ENCODE data around the gene FCN2. TPM values are rescaled to one million over a fixed set of nuclear protein-coding genes. Genes with fewer than 3 reads are reported as not detected.

Gene FCN2
- total and polyA plus RNA-seq, 4 donors, result 0.20 to 0.22 TPM; not detected in 2

DNA sequence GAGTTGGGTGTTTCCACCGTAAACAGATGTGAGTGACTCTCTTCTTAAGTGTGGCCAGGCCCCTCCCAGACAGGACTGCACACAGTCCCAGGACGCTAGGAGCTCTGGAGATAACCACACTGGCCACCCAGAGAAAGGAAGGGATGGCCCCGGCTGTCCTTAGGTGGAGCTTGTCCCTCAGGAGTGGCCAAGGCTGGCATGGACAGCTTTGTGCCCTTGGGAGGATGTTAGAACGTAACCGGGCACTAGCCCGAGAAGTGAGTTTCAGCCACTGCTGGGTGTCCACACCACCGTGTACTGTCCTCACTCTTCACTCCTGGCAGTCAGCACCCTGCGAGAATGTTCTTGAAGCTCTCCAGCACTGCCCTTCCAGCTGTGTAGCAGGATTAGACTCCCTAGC, 35.8 kb upstream of the FCN2 start:
- no peaks in the 10 kb centered on the region for H3K4me1 ChIP-seq (ENCODE audit: control insufficient read depth in 5 of 5, insufficient read depth in 5 of 5, low read length in 5 of 5)
- no peak overlapping the region for H3K27ac ChIP-seq (ENCODE audit: low read depth in 1 of 2, low read length in 1 of 2)
- WGBS, 2 donors, result 84 to 90% methylated on average over 8 of the region's 8 CpGs
- H3K27me3 ChIP-seq (ENCODE audit: control insufficient read depth in 3 of 3, insufficient read depth in 3 of 3, low read length in 2 of 3), result no peaks in the 10 kb centered on the region
- no peak overlapping the region for H3K9ac ChIP-seq (ENCODE audit: insufficient read depth in 1 of 2, low read length in 2 of 2)
- DNase-seq, result no peak
- TF ChIP-seq, protein P1, sequence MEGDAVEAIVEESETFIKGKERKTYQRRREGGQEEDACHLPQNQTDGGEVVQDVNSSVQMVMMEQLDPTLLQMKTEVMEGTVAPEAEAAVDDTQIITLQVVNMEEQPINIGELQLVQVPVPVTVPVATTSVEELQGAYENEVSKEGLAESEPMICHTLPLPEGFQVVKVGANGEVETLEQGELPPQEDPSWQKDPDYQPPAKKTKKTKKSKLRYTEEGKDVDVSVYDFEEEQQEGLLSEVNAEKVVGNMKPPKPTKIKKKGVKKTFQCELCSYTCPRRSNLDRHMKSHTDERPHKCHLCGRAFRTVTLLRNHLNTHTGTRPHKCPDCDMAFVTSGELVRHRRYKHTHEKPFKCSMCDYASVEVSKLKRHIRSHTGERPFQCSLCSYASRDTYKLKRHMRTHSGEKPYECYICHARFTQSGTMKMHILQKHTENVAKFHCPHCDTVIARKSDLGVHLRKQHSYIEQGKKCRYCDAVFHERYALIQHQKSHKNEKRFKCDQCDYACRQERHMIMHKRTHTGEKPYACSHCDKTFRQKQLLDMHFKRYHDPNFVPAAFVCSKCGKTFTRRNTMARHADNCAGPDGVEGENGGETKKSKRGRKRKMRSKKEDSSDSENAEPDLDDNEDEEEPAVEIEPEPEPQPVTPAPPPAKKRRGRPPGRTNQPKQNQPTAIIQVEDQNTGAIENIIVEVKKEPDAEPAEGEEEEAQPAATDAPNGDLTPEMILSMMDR (IDR thresholded peaks at IDR 0.05; ENCODE audit: control extremely low read depth, extremely low read depth), result no peak
- no peaks in the 10 kb centered on the region for H3K9me3 ChIP-seq (ENCODE audit: control insufficient read depth in 4 of 4, insufficient read depth in 3 of 4, low read length in 3 of 4)
- ATAC-seq (ENCODE audit: insufficient read depth, low FRiP score), result no peak
- no peak overlapping the region for H3K4me3 ChIP-seq
- H3K36me3 ChIP-seq (ENCODE audit: control insufficient read depth in 4 of 4, insufficient read depth in 4 of 4, low read length in 4 of 4), result peaks cover 0 to 20% (median 8%) of the 10 kb centered on the region in 4 donors

GRCh38 chr9:134846187-134846586, 34.4 kb upstream of the FCN2 start:
- no peaks in the 10 kb centered on the region for H3K4me1 ChIP-seq (ENCODE audit: control insufficient read depth in 5 of 5, insufficient read depth in 5 of 5, low read length in 5 of 5)
- H3K27ac ChIP-seq (ENCODE audit: low read depth in 1 of 2, low read length in 1 of 2), result no peak overlapping the region
- no peak for DNase-seq
- H3K27me3 ChIP-seq (ENCODE audit: control insufficient read depth in 3 of 3, insufficient read depth in 3 of 3, low read length in 2 of 3), result no peaks in the 10 kb centered on the region
- TF ChIP-seq, protein P1 (IDR thresholded peaks at IDR 0.05; ENCODE audit: control extremely low read depth, extremely low read depth), result no peak
- ATAC-seq (ENCODE audit: insufficient read depth, low FRiP score), result no peak
- 87 to 88% methylated on average over 16 of the region's 16 CpGs for WGBS, 2 donors
- H3K4me3 ChIP-seq, result no peak overlapping the region
- peaks cover 0 to 14% (median 5%) of the 10 kb centered on the region in 4 donors for H3K36me3 ChIP-seq (ENCODE audit: control insufficient read depth in 4 of 4, insufficient read depth in 4 of 4, low read length in 4 of 4)
- H3K9ac ChIP-seq (ENCODE audit: insufficient read depth in 1 of 2, low read length in 2 of 2), result no peak overlapping the region
- no peaks in the 10 kb centered on the region for H3K9me3 ChIP-seq (ENCODE audit: control insufficient read depth in 4 of 4, insufficient read depth in 3 of 4, low read length in 3 of 4)

GRCh38 chr9:134846699-134847098, 33.9 kb upstream of the FCN2 start:
- TF ChIP-seq, protein P1 (IDR thresholded peaks at IDR 0.05; ENCODE audit: control extremely low read depth, extremely low read depth), result no peak

DNA sequence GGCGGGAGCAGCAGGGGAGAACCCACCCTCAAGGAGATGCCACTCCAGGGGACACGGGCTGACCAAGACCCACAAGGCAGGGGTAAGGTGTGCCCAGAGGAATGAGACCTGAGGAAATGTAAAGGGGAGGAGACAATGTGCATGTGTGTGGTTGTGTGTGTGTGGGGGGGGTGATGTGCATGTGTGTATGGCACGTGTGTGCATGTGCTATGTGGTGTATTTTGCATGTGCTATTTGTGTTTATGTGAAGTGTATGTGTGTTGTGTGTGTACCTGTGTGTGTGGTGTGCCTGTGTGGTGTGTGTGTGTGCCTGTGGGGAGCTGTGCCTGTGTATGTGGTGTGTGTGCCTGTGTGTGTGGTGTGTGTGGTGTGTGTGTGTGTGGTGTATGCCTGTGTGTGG, 33.5 kb upstream of the FCN2 start:
- H3K9ac ChIP-seq (ENCODE audit: insufficient read depth in 1 of 2, low read length in 2 of 2), result no peak overlapping the region
- H3K27me3 ChIP-seq (ENCODE audit: control insufficient read depth in 3 of 3, insufficient read depth in 3 of 3, low read length in 2 of 3), result no peaks in the 10 kb centered on the region
- H3K4me1 ChIP-seq (ENCODE audit: control insufficient read depth in 5 of 5, insufficient read depth in 5 of 5, low read length in 5 of 5), result no peaks in the 10 kb centered on the region
- TF ChIP-seq, protein P1 (IDR thresholded peaks at IDR 0.05; ENCODE audit: control extremely low read depth, extremely low read depth), result no peak
- DNase-seq, result no peak
- H3K9me3 ChIP-seq (ENCODE audit: control insufficient read depth in 4 of 4, insufficient read depth in 3 of 4, low read length in 3 of 4), result peaks cover 0 to 2% (median 0%) of the 10 kb centered on the region in 4 donors
- no peak overlapping the region for H3K27ac ChIP-seq (ENCODE audit: low read depth in 1 of 2, low read length in 1 of 2)
- WGBS, 2 donors, result 88 to 93% methylated on average over 3 of the region's 3 CpGs
- no peak overlapping the region for H3K4me3 ChIP-seq
- H3K36me3 ChIP-seq (ENCODE audit: control insufficient read depth in 4 of 4, insufficient read depth in 4 of 4, low read length in 4 of 4), result peaks cover 0 to 11% (median 3%) of the 10 kb centered on the region in 4 donors
- ATAC-seq (ENCODE audit: insufficient read depth, low FRiP score), result no peak

More at GRCh38 chr9:134846699-134847098, 33.9 kb upstream of the FCN2 start:
- no peak for DNase-seq
- Histone ChIP-seq H3K27ac (ENCODE audit: low read depth in 1 of 2, low read length in 1 of 2) (no peak overlapping the region), H3K9ac (ENCODE audit: insufficient read depth in 1 of 2, low read length in 2 of 2) (no peak overlapping the region), H3K27me3 (ENCODE audit: control insufficient read depth in 3 of 3, insufficient read depth in 3 of 3, low read length in 2 of 3) (no peaks in the 10 kb centered on the region), H3K36me3 (ENCODE audit: control insufficient read depth in 4 of 4, insufficient read depth in 4 of 4, low read length in 4 of 4) (peaks cover 0 to 12% (median 3%) of the 10 kb centered on the region in 4 donors), H3K4me1 (ENCODE audit: control insufficient read depth in 5 of 5, insufficient read depth in 5 of 5, low read length in 5 of 5) (no peaks in the 10 kb centered on the region), H3K9me3 (ENCODE audit: control insufficient read depth in 4 of 4, insufficient read depth in 3 of 4, low read length in 3 of 4) (no peaks in the 10 kb centered on the region), H3K4me3 (no peak overlapping the region)
- ATAC-seq (ENCODE audit: insufficient read depth, low FRiP score), result no peak
- WGBS, 2 donors, result 81 to 92% methylated on average over 1 of the region's 1 CpG

All from lung (tissue), 12 donors.